Activated CD4-positive, alpha-beta T cell treated with anti-CD3 and anti-CD28 coated beads for 4 hours (primary cell): ENCODE measurements around the gene TM9SF3.
"Not testable (repeated sequence)": the region's sequence is repeated elsewhere in the genome, so short reads cannot be mapped to it uniquely, and the experiment has no call there.

Source experiments
- DNase-seq, 2 donors: peaks; one replicate each; pipeline ENCODE4 v3.0.0-alpha.2; 2020

The TM9SF3 gene

DNA sequence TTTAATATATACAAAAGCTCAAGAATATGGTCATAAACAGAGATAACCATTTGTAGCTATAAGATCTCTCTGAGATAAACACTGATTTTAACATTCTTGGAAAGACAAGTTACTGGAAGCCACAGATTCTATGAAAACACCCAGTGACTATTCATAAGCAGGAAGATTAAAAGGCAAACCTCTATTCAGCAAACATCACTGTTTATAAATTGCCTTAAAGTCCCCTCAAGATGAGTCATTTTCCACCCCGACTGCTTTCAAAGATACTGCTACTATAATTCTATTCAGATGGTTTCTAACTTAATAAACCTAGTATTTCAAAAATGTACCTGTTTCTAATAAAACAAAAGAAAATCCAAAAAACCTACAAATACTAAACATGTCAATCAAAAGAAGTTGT lies 21.0 kb downstream of the TM9SF3 start:
- peak in 1 of 2 donors; percentile 11 for DNase-seq

DNA sequence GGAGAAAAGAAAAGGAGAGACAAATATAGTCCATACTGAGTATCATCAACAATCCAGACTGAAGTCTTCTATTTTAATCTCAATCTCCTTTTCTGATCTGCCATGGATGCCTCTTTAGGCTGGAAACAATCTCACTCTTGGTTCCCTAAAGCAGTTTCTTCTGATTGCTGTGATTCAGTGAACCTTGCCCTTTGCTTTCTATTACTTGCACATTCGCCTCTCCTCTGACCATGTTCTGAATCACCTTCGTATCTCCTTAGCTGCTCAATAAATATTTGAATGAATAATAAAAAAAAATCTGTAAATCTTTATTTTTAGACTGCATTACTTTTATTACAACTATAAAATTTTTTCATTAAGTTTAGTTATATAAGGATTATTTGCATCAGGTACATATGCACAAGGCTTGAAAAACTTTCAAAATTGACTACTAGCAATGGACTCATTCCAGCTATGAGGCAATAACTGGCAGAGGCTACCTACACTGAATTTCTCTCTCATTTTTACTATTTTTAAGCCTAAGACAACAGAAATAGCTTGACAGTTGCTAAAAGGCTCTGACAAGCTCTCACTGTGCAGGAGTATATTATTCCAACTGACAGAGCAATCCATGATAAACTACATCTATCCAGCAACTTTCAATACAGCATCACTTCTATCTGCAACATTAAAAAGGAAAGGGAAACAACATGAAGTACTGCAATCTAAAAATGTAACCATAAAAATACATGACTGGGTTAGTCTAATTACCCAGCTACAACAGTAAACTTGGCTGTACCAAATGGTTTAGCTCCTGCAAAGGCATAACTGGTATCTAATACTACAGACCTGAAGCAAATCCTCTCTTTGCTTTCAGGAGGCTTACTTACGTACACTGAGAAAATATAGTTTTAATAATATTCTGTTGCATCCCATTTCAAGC lies 25.6 kb downstream of the TM9SF3 start:
- no peak for DNase-seq

DNA sequence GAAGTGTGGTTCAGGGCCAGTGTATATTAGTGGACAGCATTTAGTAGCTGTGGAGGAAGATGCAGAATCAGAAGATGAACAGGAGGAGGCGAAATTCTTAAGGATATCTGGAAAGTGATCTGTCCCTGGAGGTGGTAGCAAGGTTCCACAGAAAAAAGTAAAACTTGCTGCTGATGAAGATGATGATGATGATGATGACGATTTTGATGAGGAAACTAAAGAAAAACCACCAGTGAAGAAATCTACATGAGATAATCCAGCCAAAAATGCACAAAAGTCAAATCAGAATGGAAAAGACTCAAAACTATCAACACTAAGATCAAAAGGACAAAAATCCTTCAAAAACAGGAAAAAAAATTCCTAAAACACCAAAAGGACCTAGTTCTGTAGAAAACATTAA lies 26.3 kb downstream of the TM9SF3 start:
- DNase-seq, result no peak

DNA sequence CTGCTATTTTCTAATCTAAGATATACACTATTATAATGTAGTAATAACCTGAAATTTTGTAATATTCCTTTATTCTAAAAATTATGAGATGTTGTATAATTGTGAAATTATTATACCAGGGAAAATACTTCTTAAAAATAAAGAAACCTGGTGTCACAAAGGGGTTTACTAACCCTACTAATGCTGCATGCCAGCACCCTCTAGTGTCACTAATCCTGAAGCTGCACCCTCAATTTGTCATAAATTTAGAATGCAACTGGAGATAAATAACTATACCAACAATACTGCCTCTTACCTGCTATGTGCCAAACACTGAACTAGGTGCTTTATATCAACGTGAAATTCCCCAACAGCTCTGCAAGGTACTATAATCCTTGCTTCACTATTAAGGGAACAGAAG lies 30.8 kb downstream of the TM9SF3 start:
- DNase-seq, result no peak

DNA sequence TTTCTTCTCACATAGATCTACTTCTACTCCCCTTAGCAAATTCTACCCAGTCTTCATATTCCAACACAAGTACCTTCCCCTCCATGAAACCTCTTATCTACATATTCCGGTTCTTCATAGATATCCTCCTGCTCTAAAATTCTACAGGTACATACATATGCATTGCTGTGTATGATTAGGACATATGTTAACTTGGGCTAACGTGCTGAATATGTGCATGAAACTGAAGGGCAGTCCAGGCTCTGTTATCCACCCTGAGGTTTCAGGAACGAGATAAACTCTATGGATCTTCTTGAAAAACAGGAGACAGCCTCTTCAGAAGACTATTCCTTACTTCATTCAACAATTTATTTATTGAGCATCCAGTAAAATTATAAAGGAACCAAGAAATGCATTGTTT lies 31.5 kb downstream of the TM9SF3 start:
- no peak for DNase-seq

DNA sequence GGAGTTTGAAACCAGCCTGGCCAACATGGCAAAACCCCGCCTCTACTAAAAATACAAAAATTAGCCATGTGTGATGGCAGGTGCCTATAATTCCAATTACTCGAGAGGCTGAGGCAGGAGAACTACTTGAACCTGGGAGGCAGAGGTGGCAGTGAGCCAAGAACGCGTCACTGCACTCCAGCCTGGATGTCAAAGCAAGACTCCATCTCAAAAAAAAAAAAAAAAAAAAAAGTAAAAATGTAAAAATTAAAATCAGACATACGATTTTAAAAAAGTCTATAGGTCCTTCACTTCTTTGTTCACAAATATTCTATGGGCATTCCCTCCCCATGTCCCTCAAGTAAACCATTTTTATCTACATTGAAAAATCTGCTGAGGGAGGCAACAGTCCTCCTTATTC lies 38.2 kb downstream of the TM9SF3 start:
- DNase-seq, result no peak

DNA sequence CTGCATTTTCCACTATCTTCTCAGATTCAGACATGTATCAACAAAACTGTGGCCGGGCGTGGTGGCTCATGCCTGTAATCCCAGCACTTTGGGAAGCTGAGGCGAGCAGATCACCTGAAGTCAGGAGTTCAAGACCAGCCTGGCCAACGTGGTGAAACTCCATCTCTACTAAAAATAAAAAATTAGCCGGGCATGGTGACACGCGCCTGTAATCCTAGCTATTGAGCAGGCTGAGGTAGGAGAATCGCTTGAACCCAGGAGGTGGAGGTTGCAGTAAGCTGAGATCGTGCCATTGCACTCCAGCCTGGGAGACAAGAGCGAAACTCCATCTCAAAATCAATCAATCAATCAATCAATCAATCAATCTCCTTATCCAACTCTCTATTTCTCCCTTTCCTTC lies 41.3 kb downstream of the TM9SF3 start:
- DNase-seq, result not testable (repeated sequence)

DNA sequence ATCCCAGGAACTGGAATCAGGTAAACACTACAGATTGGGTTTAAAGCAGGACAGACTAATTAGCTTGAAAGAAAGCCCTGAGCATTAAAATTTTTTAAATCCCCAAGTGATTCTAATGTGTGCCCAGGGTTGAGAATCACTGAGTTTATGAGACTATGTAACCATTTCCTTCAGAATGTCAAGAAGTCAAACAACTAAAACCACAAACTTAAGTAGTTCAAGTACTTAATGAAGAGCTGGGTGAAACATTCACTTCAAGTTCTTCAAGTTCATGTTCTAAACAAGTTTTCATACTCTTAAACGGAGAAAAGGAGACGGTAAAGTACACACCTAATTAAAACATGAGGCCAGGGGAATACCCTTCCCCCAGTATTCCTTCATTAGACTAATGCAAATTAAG lies 44.9 kb downstream of the TM9SF3 start:
- no peak for DNase-seq

DNA sequence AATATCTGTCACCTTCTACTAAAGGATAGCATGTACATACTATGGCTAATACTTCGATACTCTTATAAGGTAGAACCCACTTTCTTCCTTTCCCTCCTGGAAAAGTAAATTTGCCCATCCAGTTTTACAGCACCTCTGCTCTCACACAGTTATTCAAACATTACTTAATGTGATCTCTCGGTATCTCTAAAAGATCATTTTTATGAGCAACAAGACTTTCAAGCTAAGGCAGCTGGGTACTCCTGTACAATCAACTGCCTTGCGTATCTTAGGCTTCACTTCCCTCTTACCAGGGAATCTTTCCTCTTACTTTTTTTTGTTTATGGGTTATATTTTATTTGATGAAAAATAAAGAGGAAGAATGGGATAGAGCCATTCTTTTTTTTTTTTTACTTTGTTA lies 46.6 kb downstream of the TM9SF3 start:
- DNase-seq, result no peak

DNA sequence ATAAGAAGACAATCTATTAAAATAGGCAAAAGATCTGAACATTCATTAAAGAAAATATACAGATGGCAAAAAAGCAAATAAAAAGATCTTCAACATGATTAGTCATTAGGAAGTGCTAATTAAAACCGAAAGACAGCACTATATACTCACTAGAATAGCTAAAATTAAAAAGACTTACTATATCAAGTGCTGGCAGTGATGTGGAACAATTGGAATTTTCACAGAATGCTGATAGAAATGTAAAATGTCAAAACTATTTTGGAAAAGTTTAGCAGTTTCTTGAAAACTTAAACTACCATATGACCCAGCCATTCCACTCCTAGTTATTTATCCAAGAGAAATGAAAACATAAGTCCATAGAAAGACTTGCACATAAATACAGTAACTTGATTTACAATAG lies 48.1 kb downstream of the TM9SF3 start:
- no peak for DNase-seq

DNA sequence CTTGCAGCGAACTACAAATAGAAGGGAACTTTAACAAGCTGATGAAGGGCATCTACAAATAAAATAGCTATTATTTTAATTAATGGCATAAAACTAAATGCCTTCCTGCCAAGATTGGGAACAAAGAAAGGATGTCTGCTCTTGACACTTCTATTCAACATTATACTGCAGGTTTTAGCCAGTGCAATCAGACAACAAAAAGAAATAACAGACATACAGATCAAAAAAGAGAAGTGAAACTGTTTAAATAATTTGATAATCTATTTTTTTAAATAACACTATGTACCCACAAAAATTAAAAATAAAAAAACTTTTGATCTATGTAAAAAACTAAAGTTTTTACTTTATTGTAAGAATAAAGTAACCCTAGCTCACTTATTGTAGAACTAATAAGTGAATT lies 50.7 kb downstream of the TM9SF3 start:
- DNase-seq, result no peak

DNA sequence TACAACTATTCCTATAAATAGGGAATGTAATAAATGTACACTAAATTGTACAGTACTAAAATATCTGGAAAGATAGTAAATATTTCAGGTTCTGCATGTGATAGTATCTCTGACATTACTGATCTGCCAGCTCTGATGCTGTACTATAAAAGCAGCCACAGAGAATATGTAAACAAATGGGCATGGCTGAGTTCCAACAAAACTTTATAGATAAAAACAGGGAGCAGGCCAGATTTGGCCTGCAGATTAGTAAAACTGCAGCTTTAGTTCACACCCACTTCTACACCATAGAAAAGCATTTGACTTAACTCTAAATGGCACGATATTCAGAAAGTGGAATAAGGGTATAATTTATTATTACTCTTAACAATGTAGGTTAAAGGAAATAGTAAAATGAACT lies 54.3 kb downstream of the TM9SF3 start:
- no peak for DNase-seq

DNA sequence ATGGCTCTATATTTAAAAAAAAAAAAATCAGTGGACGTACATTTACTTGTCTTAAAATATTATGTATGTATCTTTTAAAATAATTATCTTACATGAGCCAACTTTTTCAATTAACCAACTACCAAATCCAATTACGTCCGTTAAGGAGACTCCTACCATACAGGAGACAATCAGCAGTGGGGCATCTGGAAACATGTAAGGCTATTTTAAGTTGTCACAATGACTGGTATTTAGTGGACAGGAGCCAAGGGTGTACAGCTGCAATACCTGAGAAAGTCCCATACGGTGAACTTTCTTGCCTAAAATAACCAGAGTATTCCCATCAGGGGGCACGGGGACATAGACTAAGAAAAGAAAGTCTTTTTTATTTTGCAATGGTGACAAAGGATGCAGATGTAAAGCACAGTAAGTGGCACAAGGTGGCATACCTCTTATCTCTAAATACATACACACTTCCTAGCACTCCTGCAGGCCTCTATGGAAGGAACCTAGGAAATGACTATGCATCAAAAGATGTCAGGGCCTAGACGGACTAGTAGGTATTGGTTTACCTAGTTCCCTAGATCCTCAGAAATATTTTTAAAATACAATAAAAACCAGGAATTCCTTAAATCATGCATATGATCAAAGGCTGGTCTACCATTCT lies 57.1 kb downstream of the TM9SF3 start:
- no peak for DNase-seq

DNA sequence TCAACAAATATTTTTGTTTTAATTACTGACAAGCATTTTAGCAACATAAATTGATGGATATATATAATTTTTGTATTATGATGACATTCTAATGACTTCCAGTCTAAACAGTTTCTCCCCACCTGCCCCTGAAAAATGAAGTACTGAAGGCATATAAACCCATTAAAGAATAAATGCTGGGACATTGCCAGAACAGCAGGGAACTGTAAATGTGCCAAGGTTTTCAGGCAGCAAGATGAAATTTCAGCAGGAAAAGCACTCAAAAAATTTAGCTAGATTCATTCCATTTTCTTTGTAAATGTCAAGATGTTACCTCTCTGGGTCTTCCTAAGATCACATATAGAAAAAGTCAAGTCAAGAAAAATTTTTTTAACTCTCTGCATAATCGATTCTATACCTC lies 62.1 kb downstream of the TM9SF3 start:
- DNase-seq, result no peak

DNA sequence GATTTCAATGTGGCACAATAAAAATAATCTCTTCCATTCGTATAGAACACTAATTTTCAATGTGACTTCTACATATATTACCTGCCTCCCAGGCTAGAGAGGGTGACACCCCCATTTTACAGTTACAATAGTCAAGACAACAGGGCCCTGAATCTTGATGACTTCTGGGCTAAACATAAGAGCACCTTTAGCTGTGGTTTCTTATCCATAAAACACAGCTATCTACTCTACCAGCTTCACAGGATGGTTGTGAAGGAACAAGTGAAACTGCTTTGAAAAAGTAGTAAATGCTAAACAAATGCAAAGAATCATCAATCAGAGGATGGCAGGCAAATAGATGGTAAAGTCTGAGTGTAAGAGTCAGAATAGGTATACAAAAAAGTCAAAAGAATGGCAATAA lies 69.5 kb downstream of the TM9SF3 start:
- no peak for DNase-seq

DNA sequence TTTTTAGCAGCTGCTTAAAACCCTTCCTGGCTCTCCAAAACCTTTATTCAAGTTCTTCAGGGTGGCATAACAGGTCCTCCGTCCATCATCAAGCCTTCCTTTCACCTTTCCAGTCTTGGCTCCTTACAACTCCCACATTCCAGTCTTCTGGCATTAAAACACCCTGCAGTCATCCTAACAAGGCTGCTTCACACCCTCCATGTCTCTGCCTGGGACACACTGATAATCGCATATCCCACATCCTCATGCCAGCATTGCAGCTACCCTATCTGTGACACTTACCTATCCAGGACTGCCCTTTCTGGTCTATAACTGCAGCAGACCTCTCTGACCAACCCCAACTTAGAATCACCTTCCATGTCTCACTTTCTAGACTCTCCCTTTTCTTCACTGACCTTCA lies 70.5 kb downstream of the TM9SF3 start:
- DNase-seq, result no peak

DNA sequence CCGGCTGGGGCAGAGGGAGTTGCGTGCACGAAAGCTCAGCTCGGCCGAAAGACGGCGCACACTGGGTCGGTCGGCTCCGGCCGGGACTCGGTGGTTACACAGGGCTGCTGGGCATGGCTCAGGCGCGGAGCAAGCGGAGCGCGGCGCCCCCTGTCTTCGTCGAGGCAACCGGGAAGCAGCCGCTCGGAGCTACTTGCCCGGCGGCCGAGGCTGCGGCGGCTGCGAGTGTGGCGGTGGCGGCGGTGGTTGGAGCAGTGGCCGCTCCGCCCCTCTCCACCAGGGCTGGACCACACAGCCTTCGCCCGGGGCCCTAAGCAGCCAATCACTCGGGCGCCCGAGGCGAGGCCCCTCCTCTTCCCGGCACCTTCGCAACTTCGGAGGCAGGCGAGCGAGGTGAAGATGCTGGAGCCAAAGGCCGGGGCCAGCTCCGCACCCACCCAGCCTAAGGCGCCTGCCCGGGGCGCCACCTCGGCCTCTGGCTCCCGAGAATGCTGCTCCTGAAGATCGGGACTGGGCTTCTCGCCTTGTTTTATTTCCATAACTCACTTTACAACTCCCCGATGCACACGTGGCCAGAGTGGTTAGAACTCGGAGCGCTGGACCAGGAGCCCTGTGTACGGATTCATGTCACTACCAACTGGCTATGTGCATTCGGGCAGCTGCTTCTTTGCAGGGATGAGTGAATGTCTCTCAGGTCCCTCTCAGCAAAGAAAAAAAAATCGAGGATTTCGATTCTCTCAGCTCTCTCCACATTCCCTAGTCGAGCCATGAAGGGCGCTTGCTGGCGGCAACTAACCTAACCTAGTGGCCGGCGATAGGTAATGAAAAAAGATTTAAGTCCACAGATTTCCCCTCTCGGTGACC lies 72.9 kb downstream of the TM9SF3 start, which contains the start of gene TLL2:
Gene TLL2, minus strand, starts transcription at position 229 of the 864 bp plus-strand sequence. CDS start 241 bp downstream, outside the sequence.
- peak; percentile 24 to 30 for DNase-seq

DNA sequence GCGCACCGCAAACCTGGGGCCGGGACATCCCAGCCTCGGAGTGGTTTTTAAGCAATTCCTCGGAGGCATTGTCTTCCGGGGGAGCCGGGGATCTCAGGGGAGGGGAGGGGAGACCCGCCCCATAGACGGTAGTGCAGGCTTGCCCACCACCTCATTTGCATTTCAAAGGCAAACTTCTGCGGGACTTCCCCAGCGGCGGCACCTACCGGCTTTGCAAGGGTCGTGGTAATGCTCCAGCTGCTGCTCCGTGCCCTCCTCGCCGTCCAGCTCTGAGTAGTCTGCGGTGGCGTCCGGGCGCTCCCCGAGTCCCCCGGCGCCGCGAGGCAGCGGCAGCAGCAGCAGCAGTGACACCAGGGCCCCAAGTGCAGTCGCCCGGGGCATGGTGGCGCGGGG lies 73.5 kb downstream of the TM9SF3 start:
- peak; percentile 18 to 21 for DNase-seq

DNA sequence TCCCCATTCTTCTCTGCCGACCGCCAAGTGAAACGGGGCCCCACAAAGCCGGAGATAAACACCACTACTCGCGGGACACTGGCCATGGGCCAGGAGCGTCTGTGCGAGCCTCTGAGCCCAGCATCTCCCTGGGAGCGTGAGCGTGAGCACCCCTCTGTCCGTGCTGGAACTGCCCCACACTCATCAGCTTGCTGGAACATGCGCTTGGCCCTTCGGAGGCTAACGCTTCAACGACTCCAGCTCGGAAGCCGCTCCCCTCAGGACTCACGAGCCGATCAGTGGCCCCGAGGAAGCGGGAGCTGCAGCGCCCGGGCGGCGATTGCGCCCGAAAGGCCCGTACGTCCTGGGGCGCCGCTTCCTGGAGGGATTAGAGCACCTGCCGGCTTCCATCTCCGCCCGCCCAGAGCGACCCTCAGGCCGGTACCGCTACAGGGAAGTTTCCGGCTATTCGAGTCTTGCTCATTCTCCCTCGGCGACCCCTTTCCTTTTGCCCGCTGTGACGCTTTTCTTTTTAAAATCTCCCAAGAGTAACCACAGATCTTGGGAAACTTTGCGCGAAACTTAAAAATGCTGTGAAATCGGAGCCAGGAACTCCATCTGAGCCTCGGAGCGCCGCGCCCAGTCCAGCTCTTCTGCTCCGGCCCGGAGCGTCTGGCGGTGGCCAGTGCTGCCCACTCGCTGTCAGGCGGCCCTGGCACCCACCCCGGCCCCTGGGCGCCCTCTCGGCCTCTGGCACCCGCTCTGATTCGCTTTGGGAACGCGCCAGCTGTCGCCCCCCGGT lies 74.1 kb downstream of the TM9SF3 start:
- no peak for DNase-seq

DNA sequence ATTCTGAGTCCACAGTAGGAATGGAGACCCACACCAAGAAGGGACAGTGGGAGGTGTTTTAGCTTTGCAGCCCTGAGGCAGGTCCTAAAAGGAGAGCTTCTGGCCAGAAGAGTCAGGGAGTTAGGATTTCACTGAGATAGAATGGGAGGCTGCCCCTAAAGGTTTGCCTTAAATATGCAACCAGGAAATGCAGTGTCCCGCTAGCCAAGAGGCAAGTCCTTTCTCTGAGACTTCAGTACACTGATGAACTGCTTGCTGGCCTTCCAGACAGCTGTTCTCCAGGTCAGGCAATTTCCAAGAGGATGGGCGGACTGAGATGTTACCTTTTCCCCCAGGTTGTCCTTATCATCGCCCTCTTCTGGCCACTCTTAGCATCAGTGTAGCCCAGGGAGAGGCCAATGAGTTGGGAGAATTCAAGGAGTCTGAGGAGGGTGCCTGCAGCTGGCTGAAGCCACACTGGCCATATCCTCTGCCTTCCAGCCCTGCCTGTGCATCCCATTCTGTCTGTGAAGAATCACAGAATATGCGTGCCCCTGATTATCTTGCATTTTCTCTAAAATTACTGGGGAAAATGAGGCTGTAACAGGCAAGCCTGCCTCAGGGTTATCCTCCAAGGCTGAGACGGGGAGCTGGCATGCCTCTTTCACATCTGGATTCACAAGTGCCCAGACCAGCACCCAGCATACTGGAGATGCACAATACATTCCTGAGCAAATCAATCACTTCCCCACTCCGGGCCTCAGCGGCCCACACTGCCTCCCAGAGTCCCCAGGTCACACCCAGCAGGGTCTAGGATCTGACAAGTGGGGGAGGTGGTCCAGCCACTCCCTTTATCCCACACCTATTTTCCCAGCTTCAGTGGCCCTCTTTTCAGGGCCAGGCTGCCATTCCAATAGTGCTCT lies 75.5 kb downstream of the TM9SF3 start:
- peak in 1 of 2 donors; percentile 9 for DNase-seq

DNA sequence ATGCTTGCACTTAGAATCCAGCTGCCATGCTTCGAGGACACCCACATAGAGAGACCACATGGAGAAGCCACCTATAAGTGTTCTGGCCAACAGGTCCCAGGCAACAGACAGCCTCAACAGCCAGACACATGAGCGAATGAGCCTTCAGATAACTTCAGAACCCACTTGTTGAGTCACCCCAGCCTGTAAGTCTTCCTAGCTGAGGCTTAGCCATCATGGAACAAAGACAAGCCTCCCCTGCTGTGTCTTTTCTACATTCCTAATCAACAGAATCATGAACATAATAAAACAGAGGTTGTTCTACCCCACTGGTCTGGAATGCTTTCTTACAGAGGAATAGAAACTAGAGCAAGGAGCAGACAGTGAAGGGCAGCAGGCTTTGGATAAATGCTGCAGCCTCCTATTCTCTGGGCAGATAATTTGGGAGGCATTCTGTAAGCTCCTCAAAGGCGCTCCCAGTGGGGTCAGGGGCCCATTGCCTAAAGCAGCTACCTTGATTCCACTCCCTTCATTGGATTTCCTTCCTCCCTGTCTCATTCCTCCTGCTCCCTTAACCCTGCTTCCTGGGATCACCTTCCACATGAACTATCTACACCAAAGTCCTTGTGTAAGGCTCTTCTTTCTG lies 77.7 kb downstream of the TM9SF3 start:
- no peak for DNase-seq
